Measurements from ENCODE around the gene SLC6A7. TPM values are rescaled to one million over a fixed set of nuclear protein-coding genes. Genes with fewer than 3 reads are reported as not detected.
"Not testable (repeated sequence)": the region's sequence is repeated elsewhere in the genome, so short reads cannot be mapped to it uniquely, and the experiment has no call there.

Gene SLC6A7
- total and polyA plus RNA-seq, 12 donors, result not detected

DNA sequence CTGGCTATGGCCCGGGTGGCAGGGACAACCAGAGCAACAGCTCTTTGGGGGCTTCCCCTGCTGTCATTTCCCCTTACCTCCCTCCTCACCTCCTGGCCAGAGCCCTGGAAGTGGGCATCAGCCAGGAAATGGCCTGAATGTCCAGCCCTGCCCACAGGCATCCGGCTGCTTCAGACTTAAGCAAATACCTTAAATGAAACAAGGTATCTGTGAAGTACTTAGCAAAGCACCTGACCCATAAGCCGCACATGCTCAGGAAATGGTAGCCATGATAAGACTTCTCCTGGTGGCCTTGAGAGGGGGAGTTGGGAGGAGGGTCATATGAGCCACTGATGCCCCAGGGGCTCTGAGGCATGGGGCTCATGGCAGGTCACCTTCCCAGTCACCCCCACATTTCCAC lies 55.9 kb downstream of the SLC6A7 start:
- TF ChIP-seq, protein P1, sequence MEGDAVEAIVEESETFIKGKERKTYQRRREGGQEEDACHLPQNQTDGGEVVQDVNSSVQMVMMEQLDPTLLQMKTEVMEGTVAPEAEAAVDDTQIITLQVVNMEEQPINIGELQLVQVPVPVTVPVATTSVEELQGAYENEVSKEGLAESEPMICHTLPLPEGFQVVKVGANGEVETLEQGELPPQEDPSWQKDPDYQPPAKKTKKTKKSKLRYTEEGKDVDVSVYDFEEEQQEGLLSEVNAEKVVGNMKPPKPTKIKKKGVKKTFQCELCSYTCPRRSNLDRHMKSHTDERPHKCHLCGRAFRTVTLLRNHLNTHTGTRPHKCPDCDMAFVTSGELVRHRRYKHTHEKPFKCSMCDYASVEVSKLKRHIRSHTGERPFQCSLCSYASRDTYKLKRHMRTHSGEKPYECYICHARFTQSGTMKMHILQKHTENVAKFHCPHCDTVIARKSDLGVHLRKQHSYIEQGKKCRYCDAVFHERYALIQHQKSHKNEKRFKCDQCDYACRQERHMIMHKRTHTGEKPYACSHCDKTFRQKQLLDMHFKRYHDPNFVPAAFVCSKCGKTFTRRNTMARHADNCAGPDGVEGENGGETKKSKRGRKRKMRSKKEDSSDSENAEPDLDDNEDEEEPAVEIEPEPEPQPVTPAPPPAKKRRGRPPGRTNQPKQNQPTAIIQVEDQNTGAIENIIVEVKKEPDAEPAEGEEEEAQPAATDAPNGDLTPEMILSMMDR (IDR thresholded peaks at IDR 0.05), result no peak
- no peak for TF ChIP-seq POLR2A (IDR thresholded peaks at IDR 0.05)
- Histone ChIP-seq H3K4me1 (replicated peaks in 1 of 2) (no peaks in the 10 kb centered on the region), H3K9me3 (replicated peaks in 1 of 3) (no peaks in the 10 kb centered on the region), H3K27ac (no peak overlapping the region), H3K27me3 (no peaks in the 10 kb centered on the region), H3K36me3 (replicated peaks in 1 of 2) (no peaks in the 10 kb centered on the region), H3K4me3 (no peak overlapping the region)
- intact Hi-C loops (cut with DNase I), result no loop called here
- 74 to 83% (median 81%) methylated on average over 2 to 3 of the region's 3 CpGs for WGBS, 4 donors
- DNase-seq, result no peak

DNA sequence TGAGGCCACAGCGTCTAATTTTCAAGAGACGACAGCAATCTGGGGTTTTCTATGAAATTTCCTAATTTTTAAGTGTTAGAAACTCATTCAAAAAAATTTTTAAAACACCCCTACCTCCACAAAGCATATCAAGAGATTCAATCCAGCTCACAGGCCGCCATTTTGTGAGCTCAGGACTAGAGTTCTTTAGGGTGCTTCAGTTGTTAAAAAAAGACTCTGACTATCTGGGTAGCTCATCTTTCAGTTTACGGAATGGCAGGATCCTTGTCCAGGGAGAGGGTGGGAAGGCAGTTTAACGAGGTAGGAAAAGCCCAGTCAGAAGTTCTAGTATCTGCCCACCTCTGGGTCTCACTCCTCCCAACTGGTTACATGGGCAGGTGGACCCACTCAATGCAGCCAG lies 56.6 kb downstream of the SLC6A7 start:
- WGBS, 4 donors, result 86 to 94% (median 94%) methylated on average over 4 to 5 of the region's 5 CpGs
- intact Hi-C loops (cut with DNase I), result no loop called here

DNA sequence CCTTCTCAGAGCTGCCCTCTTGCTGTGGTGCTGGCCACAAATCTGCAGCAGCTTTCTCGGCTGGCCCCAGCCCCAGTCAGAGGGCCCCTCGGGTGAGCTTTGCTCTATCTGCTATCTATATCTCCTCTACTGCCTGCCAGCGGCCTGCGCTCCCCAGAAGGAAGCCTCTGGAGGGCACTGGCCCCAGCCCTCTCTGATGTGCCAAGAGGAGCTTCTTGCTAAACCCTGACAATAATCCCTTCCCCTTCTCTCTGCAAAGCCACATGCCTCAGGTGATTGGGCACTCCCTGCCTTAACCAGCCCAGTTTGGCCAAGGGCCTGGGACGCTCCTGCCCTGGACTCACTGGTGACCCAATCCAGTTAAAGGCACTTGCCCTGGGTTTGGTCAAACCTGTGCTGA lies 57.0 kb downstream of the SLC6A7 start:
- Histone ChIP-seq H3K4me3 (no peak overlapping the region), H3K36me3 (replicated peaks in 1 of 2) (no peaks in the 10 kb centered on the region), H3K9me3 (replicated peaks in 1 of 3) (no peaks in the 10 kb centered on the region), H3K27me3 (no peaks in the 10 kb centered on the region), H3K4me1 (replicated peaks in 1 of 2) (no peaks in the 10 kb centered on the region), H3K27ac (no peak overlapping the region)
- WGBS, 4 donors, result 67 to 90% (median 80%) methylated on average over 4 to 5 of the region's 5 CpGs
- intact Hi-C loops (cut with DNase I), result no loop called here
- TF ChIP-seq, protein P1 (IDR thresholded peaks at IDR 0.05), result no peak
- TF ChIP-seq POLR2A (IDR thresholded peaks at IDR 0.05), result no peak
- no peak for DNase-seq

More for the DNA sequence above, 56.6 kb downstream of the SLC6A7 start:
- Histone ChIP-seq H3K4me1 (replicated peaks in 1 of 2) (no peaks in the 10 kb centered on the region), H3K27me3 (no peaks in the 10 kb centered on the region), H3K36me3 (replicated peaks in 1 of 2) (no peaks in the 10 kb centered on the region), H3K9me3 (replicated peaks in 1 of 3) (no peaks in the 10 kb centered on the region), H3K27ac (no peak overlapping the region), H3K4me3 (no peak overlapping the region)
- no peak for DNase-seq
- TF ChIP-seq POLR2A (IDR thresholded peaks at IDR 0.05), result no peak
- TF ChIP-seq, protein P1 (IDR thresholded peaks at IDR 0.05), result no peak

DNA sequence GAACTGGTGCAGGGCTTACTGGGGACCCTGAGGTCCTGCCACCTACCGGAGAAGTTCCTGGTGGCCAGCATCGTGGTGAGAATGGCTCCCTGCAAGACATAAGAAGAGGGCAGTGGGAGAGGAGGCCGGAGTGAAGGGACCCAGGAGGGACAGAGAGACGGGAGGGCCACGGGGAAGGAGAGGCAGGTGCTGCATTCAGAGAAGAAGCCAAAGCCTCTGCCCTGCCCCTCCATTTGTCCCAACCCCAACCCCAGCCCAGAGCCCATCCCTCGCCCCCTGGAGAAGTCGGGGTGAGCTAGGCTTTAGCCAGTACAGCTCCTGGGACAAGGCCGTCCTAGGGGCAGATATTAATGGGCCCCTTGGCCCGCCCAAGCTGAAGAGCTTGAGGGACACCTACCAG lies 57.9 kb downstream of the SLC6A7 start:
- no peak for DNase-seq
- no peak overlapping the region for H3K4me3 ChIP-seq
- H3K27ac ChIP-seq, result no peak overlapping the region
- H3K9me3 ChIP-seq (replicated peaks in 1 of 3), result no peaks in the 10 kb centered on the region
- no peaks in the 10 kb centered on the region for H3K4me1 ChIP-seq (replicated peaks in 1 of 2)
- no peaks in the 10 kb centered on the region for H3K27me3 ChIP-seq
- intact Hi-C loops (cut with DNase I), result no loop called here
- no peaks in the 10 kb centered on the region for H3K36me3 ChIP-seq (replicated peaks in 1 of 2)
- TF ChIP-seq POLR2A (IDR thresholded peaks at IDR 0.05), result no peak
- TF ChIP-seq, protein P1 (IDR thresholded peaks at IDR 0.05), result no peak
- 85 to 93% (median 88%) methylated on average over 8 to 9 of the region's 9 CpGs for WGBS, 4 donors

DNA sequence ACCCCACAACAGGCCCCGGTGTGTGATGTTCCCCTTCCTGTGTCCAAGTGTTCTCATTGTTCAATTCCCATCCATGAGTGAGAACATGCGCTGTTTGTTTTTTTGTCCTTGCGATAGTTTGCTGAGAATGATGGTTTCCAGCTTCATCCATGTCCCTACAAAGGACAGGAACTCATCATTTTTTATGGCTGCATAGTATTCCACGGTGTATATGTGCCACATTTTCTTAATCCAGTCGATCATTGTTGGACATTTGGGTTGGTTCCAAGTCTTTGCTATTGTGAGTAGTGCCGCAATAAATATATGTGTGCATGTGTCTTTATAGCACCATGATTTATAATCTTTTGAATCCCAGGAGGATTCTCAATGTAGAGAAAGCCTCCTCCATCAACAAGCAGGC lies 58.6 kb downstream of the SLC6A7 start:
- H3K36me3 ChIP-seq (replicated peaks in 1 of 2); H3K27me3 ChIP-seq; DNase-seq; H3K4me1 ChIP-seq (replicated peaks in 1 of 2); H3K4me3 ChIP-seq; H3K9me3 ChIP-seq (replicated peaks in 1 of 3); intact Hi-C loops (cut with DNase I); H3K27ac ChIP-seq: not testable (repeated sequence)
- 89 to 98% (median 91%) methylated on average over 6 of the region's 6 CpGs for WGBS, 4 donors
